IMR-90 (cell line): ENCODE results near the gene UBALD1. TPM values are rescaled to one million over a fixed set of nuclear protein-coding genes. Genes with fewer than 3 reads are reported as not detected.

Experiments
- ATAC-seq: fragments of 200-7000 bp; cut with Tn5 transposase; 2 replicates; pipeline ENCODE4 v1.9.1; 2020; ENCODE audit warnings: low read depth, mild to moderate bottlenecking, moderate library complexity
- BruUV-seq: library from RNA; stranded (reverse); fragments of 400-500 nt; replicated peaks from 2 replicates; lab custom pipeline; 2021; lab: Mats Ljungman, UMichigan
- CTCF ChIA-PET: fragments of 300-600 bp; formaldehyde crosslinking; extraction: SDS; loops from one replicate; lab custom pipeline; 2021; ENCODE audit warnings: antibody characterized with exemption; lab: Yijun Ruan, JAX
- POLR2A ChIA-PET: fragments of 300-600 bp; sonication (Branson Sonifier 250); formaldehyde crosslinking; loops from one replicate; lab custom pipeline; 2022; ENCODE audit warnings: antibody characterized with exemption; ENCODE audit not compliant: unreplicated experiment; lab: Charles Lee
- DNase-seq: peaks from one replicate; pipeline ENCODE4 v3.0.0; 2013
- H2AFZ ChIP-seq: replicated peaks from 2 replicates; pipeline ENCODE3; 2013; ENCODE audit warnings: low read length, mild to moderate bottlenecking; ENCODE audit not compliant: poor library complexity
- H2AK5ac ChIP-seq: 2 replicates; pipeline ENCODE4 v1.6.1; 2013; ENCODE audit warnings: low read depth, low read length, inconsistent platforms
- H2AK9ac ChIP-seq: replicated peaks from 2 replicates; pipeline ENCODE3; 2013; ENCODE audit warnings: mild to moderate bottlenecking, low read depth, low read length, moderate library complexity; ENCODE audit not compliant: poor library complexity
- H2BK120ac ChIP-seq: 2 replicates; pipeline ENCODE4 v1.6.1; 2013; ENCODE audit warnings: low read depth, low read length, inconsistent platforms
- H2BK15ac ChIP-seq: 3 replicates; pipeline ENCODE4 v1.6.1; 2013; ENCODE audit warnings: low read depth, low read length, inconsistent platforms
- H2BK20ac ChIP-seq: 2 replicates; pipeline ENCODE4 v1.6.1; 2013; ENCODE audit warnings: low read depth, mild to moderate bottlenecking, inconsistent platforms, low read length, moderate library complexity
- H2BK5ac ChIP-seq: 2 replicates; pipeline ENCODE4 v1.6.1; 2013; ENCODE audit warnings: mild to moderate bottlenecking, low read depth, low read length, inconsistent platforms; ENCODE audit not compliant: poor library complexity, severe bottlenecking
- H3K14ac ChIP-seq: replicated peaks from 2 replicates; pipeline ENCODE4 v1.6.1; 2013; ENCODE audit warnings: low read depth, low read length, inconsistent platforms
- H3K18ac ChIP-seq: 2 replicates; pipeline ENCODE4 v1.6.1; 2013; ENCODE audit warnings: low read depth, low read length, control low read depth
- H3K23ac ChIP-seq: 2 replicates; pipeline ENCODE4 v1.6.1; 2013; ENCODE audit warnings: low read depth, low read length, inconsistent platforms
- H3K27ac ChIP-seq: 2 replicates; pipeline ENCODE4 v1.5.1; 2013; ENCODE audit warnings: mild to moderate bottlenecking, control low read depth, low read length; ENCODE audit not compliant: insufficient read depth
- H3K27me3 ChIP-seq: 2 replicates; pipeline ENCODE4 v1.6.1; 2013; ENCODE audit warnings: low read length; ENCODE audit not compliant: control insufficient read depth, insufficient read depth
- H3K36me3 ChIP-seq: 2 replicates; pipeline ENCODE4 v1.6.1; 2013; ENCODE audit warnings: low read length, mixed read lengths; ENCODE audit not compliant: control insufficient read depth, insufficient read depth
- H3K4ac ChIP-seq: 2 replicates; pipeline ENCODE4 v1.6.1; 2013; ENCODE audit warnings: low read depth, low read length, inconsistent platforms
- H3K4me1 ChIP-seq: 2 replicates; pipeline ENCODE4 v1.6.1; 2013; ENCODE audit warnings: low read length, mixed read lengths; ENCODE audit not compliant: control insufficient read depth, insufficient read depth
- H3K4me2 ChIP-seq: 2 replicates; pipeline ENCODE4 v1.6.1; 2013; ENCODE audit warnings: low read depth, mild to moderate bottlenecking, control low read depth, low read length, moderate library complexity
- H3K4me3 ChIP-seq: 2 replicates; pipeline ENCODE4 v1.5.1; 2013; ENCODE audit warnings: low read depth, mild to moderate bottlenecking, control low read depth, low read length, moderate library complexity; ENCODE audit not compliant: insufficient read depth
- H3K56ac ChIP-seq: 2 replicates; pipeline ENCODE4 v1.6.1; 2013; ENCODE audit warnings: low read length, inconsistent platforms; ENCODE audit not compliant: insufficient read depth; ENCODE audit errors: extremely low read depth
- H3K79me1 ChIP-seq, 2 experiments: 2 replicates each; pipeline ENCODE4 v1.6.1; 2013; ENCODE audit warnings: low read length in 2 of 2, inconsistent platforms in 1 of 2, low read depth in 1 of 2
- H3K9ac ChIP-seq: 2 replicates; pipeline ENCODE4 v1.6.1; 2013; ENCODE audit warnings: low read depth, low read length, control low read depth
- H3K9me1 ChIP-seq: 2 replicates; pipeline ENCODE4 v1.6.1; 2013; ENCODE audit warnings: low read length, inconsistent platforms; ENCODE audit not compliant: insufficient read depth
- H3K9me3 ChIP-seq: 2 replicates; pipeline ENCODE4 v1.6.1; 2013; ENCODE audit warnings: low read length; ENCODE audit not compliant: control insufficient read depth, insufficient read depth
- H4K20me1 ChIP-seq: 2 replicates; pipeline ENCODE4 v1.6.1; 2013; ENCODE audit warnings: low read length, inconsistent platforms; ENCODE audit not compliant: insufficient read depth
- H4K5ac ChIP-seq: 2 replicates; pipeline ENCODE4 v1.6.1; 2013; ENCODE audit warnings: mild to moderate bottlenecking, low read depth, low read length, control low read depth
- H4K8ac ChIP-seq, 2 experiments: 2 replicates each; pipeline ENCODE4 v1.6.1; 2013; ENCODE audit warnings: low read depth in 2 of 2, low read length in 2 of 2, control low read depth in 1 of 2, inconsistent platforms in 1 of 2
- H4K91ac ChIP-seq: 2 replicates; pipeline ENCODE4 v1.6.1; 2013; ENCODE audit warnings: low read depth, low read length, inconsistent platforms; ENCODE audit not compliant: insufficient read depth
- CHD1 ChIP-seq: IDR thresholded peaks from 2 replicates; pipeline ENCODE4 v1.6.1; 2012; ENCODE audit warnings: low read depth, low read length, improper control_type of control experiment
- RCOR1 ChIP-seq: IDR thresholded peaks from 2 replicates; pipeline ENCODE4 v1.6.1; 2012; ENCODE audit warnings: mild to moderate bottlenecking, low read length, improper control_type of control experiment; ENCODE audit not compliant: insufficient replicate concordance
- WGBS, 2 experiments: methylation state at CpG; one replicate each; pipeline versions ENCODE4 v1.1.5 to v1.1.7; 2013; ENCODE audit warnings: missing lambda C conversion rate in 2 of 2; ENCODE audit not compliant: insufficient read length in 1 of 2; ENCODE audit errors: extremely low coverage in 2 of 2; 5-methylcytosine and 5-hydroxymethylcytosine counted together
- dilution Hi-C: fragments of 300-500 bp; cut with HindIII; formaldehyde crosslinking; loops from one replicate; pipeline ENCODE4 v1.14.3; 2018; ENCODE audit warnings: low sequenced_read_pairs; ENCODE audit not compliant: unreplicated experiment
- in situ Hi-C: fragments of 300-500 bp; cut with MboI; formaldehyde crosslinking; loops from 3 replicates; pipeline ENCODE4 v1.14.3; 2019; ENCODE audit warnings: low sequenced_read_pairs, inconsistent platforms, mixed read lengths
- intact Hi-C: fragments of 100-400 bp; cut with micrococcal nuclease; formaldehyde crosslinking; loops from 2 replicates; pipeline ENCODE4 v1.10.0; 2022
- polyA plus RNA-seq, 3 experiments: library from polyadenylated mRNA; depleted of rRNA; stranded (reverse); fragments of >200 nt; gene quantifications; 2 replicates each; pipeline ENCODE4 v1.2.3, GENCODE V29; 2012; ENCODE audit warnings: low replicate concordance in 1 of 3
- total RNA-seq: library from RNA; depleted of rRNA; stranded (reverse); fragments of >200 nt; gene quantifications from 2 replicates; pipeline ENCODE4 v1.2.3, GENCODE V29; 2012

Gene UBALD1
- total and polyA plus RNA-seq, 2 of the 4 experiments (the other 2 are of a cell fraction) = 1.3 to 14.5 TPM

GRCh38 chr16:4593086-4593485 is 21.6 kb downstream of the UBALD1 start:
- Histone ChIP-seq H3K23ac (no peak overlapping the region), H4K5ac (no peak overlapping the region), H3K36me3 (no peaks in the 10 kb centered on the region), H3K18ac (no peak overlapping the region), H3K9me1 (no peaks in the 10 kb centered on the region), H3K27ac (no peak overlapping the region), H2BK120ac (no peak overlapping the region), H3K4me2 (no peak overlapping the region), H4K8ac (no peak overlapping the region), H3K14ac (no peak overlapping the region), H3K27me3 (peaks cover 43% of the 10 kb centered on the region), H4K91ac (no peak overlapping the region), H3K9me3 (peaks cover 9% of the 10 kb centered on the region), H2BK15ac (no peak overlapping the region), H2AFZ (no peak overlapping the region), H3K56ac (no peak overlapping the region), H2BK5ac (no peak overlapping the region), H3K4ac (no peak overlapping the region), H4K20me1 (no peaks in the 10 kb centered on the region), H2AK9ac (no peak overlapping the region), H3K4me1 (no peaks in the 10 kb centered on the region), H2AK5ac (no peak overlapping the region), H3K79me1 (no peaks in the 10 kb centered on the region), H3K9ac (no peak overlapping the region), H3K4me3 (no peak overlapping the region), H2BK20ac (no peak overlapping the region)
- ChIA-PET POLR2A (no interaction called here), CTCF (interaction anchor here (0.9 kb wide), 1 partner anchor 44 kb away, joined by 4 read pairs; no protein-coding TSS in a partner anchor)
- no peak for DNase-seq
- ATAC-seq = no peak
- in situ Hi-C loops (no loop called here), intact Hi-C loops (no loop called here), dilution Hi-C loops (no loop called here)
- TF ChIP-seq RCOR1 (no peak), CHD1 (no peak)
- BruUV-seq = no TSS peak
- 40% methylated on average over 9 of the region's 16 CpGs; no CpG with 5 or more reads in 1 of the 2 experiments for WGBS, 2 experiments
